HG03571 (cell line): Measurements from ENCODE around the gene STAB1.
A peak's percentile ranks its signal among the peaks of the same experiment; 100 is the strongest.

Experiments used
- ATAC-seq: cut with Tn5 transposase; IDR thresholded peaks from one replicate; pipeline ENCODE4 v1.9.1; 2021; ENCODE audit not compliant: unreplicated experiment

Gene STAB1

GRCh38 chr3:52494886-52495495 lies at the start of gene STAB1:
Gene STAB1, plus strand, starts transcription at chr3:52495338. Its CDS starts 76 bp downstream, at chr3:52495414.
- ATAC-seq, result no peak

- no peak for ATAC-seq
Measured at GRCh38 chr3:52446042-52446441, 49.1 kb upstream of the STAB1 start.

GRCh38 chr3:52446631-52447511 lies 48.3 kb upstream of the STAB1 start:
- ATAC-seq, result no peak

- ATAC-seq, result no peak
Measured at GRCh38 chr3:52447512-52448355, 47.4 kb upstream of the STAB1 start.

DNA sequence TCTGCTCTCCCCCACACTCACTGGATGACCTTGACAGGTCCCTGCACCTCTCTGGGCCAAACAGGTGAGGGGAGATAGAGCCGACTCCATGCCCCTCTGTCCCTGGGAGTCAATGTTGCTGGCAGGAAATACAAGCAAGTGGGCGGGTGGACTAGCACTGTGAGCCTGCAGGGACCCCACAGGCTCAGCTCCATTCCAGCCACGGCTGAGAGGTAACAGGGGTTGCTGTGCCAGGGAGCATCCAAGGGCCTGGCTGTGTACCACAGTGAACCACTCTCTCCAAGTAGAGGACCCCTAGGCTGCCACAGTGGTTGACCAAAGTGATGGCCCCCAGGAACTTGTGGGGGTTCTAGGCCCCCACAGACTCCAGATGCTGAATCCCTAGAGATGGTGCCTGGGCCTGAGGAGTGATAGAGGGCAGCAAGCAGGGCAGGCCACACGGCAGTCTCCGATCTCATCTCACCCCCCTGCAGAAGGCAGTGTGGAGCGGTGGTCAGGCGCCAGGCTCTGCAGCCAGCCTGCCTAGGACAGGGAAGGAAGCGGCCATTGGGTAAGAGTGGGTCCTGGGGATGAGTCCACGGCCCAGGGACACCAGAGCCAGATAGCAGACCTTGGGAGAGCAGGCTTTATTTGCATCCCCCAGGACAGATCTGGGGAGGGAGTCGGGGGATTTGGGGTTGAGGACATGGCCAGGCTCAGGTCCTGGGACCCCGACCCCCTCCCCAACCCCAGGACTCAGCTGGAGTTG lies 44.5 kb upstream of the STAB1 start:
- ATAC-seq, result no peak

DNA sequence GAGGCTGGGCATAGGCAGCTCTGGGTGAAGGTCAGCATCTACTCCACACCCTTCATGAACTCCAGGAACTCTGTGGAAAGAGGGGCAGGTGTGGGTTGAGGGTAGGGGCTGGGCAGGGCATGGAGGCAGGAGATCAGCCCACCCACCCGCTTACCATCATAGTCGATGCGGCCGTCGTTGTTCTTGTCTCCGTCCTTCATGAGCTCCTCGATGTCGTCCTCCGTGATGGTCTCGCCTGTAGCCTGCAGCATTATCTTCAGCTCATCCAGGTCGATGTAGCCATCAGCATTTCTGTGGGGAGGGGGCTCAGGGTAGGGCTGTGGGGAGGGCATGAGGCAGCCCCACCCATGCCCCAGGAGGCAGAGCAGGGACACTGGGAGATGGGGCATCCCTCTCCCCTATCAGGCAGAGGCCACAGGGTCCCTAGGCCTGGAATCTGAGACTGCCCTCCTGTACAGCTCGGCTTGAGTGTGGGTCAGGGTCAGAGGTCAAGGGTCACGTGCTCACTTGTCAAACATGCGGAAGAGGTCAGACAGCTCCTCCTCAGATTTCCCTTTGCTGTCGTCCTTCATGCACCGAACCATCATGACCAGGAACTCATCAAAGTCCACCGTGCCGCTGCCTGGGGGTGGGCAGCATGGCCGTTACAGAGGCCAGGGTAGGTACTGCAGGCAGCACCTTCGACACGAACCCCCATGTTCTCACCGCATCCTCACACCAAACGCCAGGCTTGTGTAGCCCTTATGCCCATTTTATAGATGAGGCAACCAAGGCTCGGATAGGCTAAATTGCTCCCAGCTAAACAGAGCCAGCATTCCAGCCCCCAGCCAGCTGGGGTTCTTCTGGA lies 43.7 kb upstream of the STAB1 start:
- ATAC-seq, result no peak

DNA sequence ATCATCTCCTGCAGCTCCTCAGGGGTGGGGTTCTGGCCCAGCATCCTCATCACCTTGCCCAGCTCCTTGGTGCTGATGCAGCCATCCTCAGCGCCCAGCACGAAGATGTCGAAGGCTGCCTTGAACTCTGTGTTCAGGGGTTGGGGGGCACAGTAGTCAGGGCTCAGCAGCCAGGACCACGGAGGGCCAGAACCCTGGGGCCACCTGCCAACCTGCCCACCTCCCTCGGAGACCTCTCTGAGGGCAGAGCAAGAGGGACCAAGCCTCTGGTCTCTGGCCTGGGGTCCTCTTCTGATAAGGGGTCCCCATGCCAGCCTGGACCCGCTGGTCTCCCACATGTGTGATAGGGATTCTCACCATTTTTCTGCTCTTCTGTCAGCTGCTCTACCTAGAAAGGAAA lies 43.0 kb upstream of the STAB1 start:
- ATAC-seq, result no peak

DNA sequence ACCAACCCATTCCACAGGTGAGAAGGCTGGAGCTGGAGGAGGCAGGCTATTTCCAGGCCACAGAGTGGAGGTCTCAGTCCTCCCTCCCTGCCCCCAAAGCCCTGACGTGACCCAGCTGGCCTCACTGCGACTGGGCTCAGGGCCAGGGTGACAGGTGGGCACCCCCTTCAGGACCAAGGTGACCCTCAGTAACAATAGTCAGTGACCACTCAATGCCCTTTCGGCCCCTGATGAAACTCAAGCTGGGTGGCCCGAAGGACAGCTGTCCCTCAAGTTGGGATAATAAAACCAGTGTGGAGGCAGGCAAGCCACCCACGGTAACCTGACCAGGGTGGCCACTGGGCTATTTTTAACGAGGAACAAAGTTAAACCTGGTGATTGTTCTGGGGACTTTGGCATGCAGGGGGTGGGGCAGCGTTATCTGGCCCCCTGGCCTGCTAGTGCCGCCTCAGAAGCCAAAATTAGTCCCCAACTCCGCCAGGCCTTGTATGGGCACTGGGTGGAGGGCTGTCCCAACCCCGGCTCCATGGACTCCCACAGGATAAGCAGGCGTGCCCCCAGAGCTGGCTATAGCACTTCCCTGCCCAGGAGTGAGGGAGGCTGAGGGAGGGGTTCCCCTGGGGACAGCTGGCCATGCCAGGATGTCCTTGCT lies 42.4 kb upstream of the STAB1 start:
- ATAC-seq, result no peak

- ATAC-seq, result no peak
Measured at GRCh38 chr3:52453496-52454249, 41.5 kb upstream of the STAB1 start, which contains the start of gene TNNC1. Gene TNNC1, minus strand, starts transcription at chr3:52454041. Its CDS starts 26 bp downstream, at chr3:52454015.

- ATAC-seq, result no peak
Measured at GRCh38 chr3:52454250-52454937, 40.7 kb upstream of the STAB1 start.

DNA sequence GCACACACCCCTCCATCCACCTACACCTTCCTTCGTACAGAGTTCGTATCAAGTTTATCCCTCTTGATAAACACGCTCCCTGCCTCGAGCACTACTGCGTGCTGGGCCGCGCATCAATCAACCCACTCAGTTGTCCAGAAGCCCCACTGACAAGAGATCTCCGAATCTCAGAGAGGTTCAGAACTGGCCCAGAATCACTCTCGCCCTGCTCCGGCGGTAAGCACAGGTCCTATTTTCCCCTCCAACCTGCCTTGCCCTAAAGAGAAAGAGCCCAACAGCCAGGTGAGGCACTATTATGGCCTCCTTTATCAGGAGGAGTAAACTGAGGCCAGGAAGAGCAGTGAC lies 40.2 kb upstream of the STAB1 start:
- no peak for ATAC-seq

DNA sequence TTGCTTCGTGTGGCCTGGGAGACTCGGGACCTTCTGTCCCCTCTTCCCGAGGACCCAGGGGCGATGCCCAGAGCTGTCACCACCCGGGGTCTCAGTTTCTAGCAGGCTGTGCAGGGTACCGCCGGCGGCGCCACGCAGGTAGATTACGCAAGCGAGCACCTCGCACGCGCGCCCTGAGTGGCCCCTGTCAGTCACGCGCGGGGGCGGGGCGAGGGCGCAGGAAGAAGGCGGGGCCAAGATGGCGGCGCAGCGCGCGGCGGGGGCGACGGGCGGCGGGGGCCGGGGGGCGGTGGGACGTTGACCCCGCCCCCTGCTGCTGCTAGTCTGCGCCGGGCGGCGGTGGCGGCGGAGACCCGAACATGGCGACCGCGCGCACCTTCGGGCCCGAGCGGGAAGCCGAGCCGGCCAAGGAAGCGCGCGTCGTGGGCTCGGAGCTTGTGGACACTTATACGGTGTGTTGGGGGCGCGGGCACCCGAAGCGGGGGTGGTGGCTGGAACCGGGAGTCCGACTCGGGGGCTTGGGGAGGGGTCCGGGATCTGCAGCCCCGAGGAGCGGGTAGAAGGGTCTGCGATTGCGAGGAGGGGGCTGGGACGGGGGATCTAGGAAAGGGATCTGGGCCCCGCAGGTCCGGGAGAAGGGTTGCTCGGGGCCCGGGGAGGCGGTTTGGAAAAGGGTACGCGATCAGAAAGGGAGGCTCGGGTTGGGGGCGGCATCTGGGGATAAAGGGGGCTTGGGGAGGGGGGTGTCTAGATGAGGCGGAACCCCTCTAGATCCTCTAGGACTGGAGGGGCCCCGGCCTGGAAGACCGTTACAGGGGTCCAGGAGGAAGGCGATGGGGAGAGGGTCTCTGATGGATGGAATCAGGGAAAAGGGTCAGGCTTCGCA lies 39.6 kb upstream of the STAB1 start, which contains the start of gene NISCH:
TSS of gene NISCH (plus strand) at position 322 of the 886 bp plus-strand sequence. CDS start at position 360, 38 bp downstream.
- peak; percentile 78 for ATAC-seq

GRCh38 chr3:52456169-52456799 lies 38.9 kb upstream of the STAB1 start:
- no peak for ATAC-seq

- no peak for ATAC-seq
Measured at GRCh38 chr3:52456800-52457183, 38.3 kb upstream of the STAB1 start.

GRCh38 chr3:52458031-52458760 lies 36.9 kb upstream of the STAB1 start:
- ATAC-seq, result no peak
